Left forelimb (tissue), 1 donor: ENCODE measurements around the gene ST3GAL3.

Experiments used
- DNase-seq: peaks from one replicate; pipeline ENCODE4 v3.0.0-alpha.2; 2018; ENCODE audit warnings: low spot score

ST3GAL3 gene

GRCh38 chr1:43878854-43879253 lies 171.5 kb downstream of the ST3GAL3 start:
- DNase-seq = no peak

DNA sequence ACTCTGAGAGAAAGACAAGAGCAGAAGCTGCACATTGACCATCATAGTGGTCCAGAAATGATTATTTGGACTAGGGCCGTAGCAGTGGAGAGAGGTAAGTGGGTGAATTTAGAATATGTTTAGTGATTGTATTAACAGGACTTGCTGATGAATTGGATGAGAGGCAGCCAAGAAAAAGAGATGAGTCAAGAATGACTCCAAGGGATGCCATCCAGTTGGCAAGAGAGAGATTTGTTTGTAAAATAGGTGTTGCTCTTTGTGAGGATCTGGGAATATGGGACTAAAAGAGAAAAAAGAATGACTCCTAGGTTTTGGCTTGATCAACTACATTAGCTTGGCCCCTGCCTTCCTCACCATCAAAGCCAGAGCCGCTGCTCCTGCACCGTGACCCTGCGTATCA lies 172.1 kb downstream of the ST3GAL3 start:
- peak; percentile 4 for DNase-seq

DNA sequence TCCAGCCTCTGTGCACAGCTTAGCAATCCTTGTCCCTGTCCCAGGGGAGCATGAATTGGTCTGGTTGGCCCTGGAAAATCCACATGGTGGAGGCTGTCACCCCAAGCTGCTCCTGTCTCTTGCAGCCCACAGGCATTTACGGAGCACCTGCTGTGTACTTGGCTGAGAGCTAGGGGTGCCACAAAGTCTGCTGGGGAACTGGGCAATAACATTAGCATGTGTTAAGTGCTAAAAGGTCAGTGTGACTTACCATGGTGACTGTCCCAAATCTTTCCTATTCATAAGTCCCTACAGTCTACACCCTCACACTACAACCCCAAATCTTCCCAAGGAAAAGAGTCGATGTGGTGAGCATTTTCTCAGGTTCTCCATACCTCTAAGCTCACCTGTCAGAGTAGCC lies 172.7 kb downstream of the ST3GAL3 start:
- no peak for DNase-seq

GRCh38 chr1:43880604-43881003 lies 173.3 kb downstream of the ST3GAL3 start:
- peak; percentile 2 for DNase-seq

DNA sequence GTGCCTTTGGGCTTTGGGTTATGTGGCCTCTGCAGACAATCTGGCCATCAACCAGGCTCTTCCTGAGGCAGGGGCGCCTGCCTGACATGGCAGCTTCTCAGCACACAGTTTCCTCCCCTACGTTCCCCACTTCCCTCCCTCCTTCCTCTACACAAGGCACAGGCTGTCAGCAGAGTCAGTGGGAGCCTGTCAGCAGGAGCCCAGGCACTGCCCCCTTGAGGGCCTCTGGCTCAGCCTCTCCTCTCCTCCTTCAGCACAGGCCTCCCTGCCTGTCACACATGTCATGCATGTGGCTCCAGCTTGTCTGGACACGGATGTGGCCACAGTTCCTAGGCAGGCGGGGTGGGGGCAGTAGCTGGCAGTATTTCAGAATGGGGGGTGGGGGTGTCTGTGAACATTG lies 174.1 kb downstream of the ST3GAL3 start:
- DNase-seq = no peak

DNA sequence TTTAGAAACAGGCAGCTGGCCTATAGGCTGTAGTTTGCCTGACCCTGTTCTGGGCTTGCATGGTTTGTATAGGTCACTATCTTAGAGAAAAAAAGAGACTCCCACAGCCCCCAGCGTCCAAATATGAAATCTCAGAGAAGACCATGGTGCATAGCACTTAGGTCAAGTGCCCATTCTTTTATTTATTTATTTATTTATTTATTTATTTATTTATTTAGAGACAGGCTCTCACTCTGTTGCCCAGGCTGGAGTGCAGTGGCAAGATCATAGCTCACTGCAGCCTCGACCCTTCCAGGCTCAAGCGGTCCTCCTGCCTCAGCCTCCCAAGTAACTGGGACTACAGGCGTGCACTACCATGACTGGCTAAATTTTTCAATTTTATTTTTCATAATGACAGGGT lies 175.4 kb downstream of the ST3GAL3 start:
- DNase-seq = no peak

- no peak for DNase-seq
Observed at GRCh38 chr1:43883321-43883720, 176.0 kb downstream of the ST3GAL3 start.

- no peak for DNase-seq
Observed at GRCh38 chr1:43885279-43885801, 178.0 kb downstream of the ST3GAL3 start.

- DNase-seq = no peak
Observed at GRCh38 chr1:43887748-43888147, 180.4 kb downstream of the ST3GAL3 start.

DNA sequence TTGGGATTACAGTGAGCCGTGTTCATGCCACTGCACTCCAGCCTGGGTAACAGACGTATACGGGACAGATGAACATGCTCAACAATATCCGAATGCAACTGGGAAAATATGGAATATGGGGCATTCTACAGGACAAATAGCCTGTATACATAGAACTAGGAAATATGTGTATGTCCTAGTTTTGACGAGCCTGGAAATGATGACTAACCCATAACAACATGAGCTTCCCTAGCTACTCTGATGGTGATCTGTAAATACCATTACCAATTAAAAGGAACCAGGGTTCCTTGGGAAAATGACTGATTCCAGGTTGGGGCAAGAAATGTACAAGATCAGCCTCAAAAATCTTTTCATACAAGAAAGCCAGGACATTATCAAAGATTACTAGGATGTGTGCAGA lies 183.5 kb downstream of the ST3GAL3 start:
- no peak for DNase-seq

DNA sequence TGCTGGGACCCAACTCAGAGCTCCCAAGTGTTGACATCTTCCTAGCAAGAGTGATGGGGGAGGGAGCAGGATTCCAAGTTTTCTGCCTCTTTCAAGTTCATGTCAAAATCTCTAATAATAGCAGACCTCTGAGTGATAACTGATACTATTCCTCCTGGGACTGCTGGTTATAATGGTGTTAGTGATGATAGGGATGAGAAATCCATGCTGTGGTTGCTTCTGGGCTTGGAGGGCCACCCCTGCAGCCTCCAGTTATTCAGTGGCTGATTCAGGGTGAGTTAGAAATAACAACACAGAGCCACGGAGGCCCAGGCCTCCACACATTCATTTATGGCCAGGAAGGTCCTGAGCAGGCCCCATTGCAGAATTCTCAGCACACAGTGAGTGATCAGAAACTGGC lies 185.7 kb downstream of the ST3GAL3 start:
- DNase-seq = no peak

GRCh38 chr1:43898981-43899380 lies 191.6 kb downstream of the ST3GAL3 start:
- no peak for DNase-seq

GRCh38 chr1:43900386-43900785 lies 193.1 kb downstream of the ST3GAL3 start:
- no peak for DNase-seq

- DNase-seq = no peak
Observed at GRCh38 chr1:43901196-43901961, 194.0 kb downstream of the ST3GAL3 start.

DNA sequence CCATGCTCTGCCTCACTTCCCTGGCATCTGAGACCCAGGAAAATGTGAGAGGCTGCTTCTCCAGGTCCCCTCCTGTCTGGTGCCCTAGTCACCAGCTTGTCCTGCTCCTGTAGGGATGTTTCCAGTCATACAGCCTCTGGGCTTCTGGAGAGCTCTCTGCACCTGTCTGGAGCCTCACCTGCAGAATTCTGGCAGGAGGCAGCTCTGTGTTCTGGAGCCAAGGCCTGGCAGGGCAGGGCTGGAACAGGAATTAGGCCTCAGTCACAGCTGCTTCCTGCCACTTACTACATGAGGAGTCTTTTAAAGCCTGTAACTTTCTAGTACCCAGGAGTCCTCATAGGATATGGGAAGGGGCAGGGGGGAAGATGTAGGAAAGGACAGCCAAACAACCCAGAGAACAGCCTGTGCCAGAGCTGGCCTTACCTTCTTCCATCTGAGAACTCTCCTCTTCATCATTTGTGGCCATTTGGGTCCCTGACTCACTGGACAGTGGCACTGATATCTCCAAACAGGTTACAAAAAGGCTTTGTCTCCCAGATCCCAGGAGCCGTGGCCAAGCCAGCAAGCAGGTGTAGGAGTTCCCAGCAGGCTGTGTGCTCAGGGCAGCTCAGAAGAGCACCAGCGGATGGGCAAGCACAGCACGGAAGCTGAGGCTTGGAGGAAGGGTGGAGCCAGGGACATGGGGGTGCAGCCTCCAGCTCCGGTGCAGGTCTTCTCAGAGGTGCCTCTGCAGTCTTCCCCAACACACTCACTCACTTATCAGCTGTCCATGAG lies 194.9 kb downstream of the ST3GAL3 start:
- no peak for DNase-seq

DNA sequence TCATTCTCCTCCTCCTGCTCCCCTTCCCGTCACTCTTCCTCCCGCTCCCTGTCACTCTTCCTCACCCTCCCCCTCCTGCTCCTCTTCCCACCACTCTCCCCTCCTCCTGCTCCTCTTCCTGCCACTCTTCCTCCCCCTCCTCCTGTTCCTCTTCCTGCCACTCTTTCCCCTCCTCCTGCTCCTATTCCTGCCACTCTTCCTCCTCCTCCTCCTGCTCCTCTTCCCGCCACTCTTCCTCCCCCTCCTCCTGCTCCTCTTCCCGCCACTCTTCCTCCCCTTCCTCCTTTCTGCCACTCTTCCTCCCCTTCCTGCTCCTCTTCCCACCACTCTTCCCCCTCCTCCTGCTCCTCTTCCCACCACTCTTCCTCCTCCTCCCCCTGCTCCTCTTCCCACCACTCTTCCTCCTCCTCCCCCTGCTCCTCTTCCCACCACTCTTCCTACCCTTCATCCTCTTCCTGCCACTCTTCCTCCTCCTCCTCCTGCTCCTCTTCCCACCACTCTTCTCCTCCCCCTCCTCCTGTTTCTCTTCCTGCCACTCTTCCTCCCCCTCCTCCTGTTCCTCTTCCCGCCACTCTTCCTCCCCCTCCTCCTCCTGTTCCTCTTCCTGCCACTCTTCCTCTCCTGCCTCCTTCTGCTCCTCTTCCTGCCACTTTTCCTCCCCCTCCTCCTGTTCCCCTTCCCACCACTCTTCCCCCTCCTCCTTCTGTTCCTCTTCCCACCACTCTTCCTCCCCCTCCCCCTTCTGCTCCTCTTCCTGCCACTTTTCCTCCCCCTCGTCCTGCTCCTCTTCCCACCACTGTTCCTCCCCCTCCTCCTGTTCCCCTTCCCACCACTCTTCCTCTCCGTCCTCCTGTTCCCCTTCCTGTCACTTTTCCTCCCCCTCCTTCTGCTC lies 197.6 kb downstream of the ST3GAL3 start:
- DNase-seq = peak; percentile 44

- no peak for DNase-seq
Observed at GRCh38 chr1:43908226-43908625, 200.9 kb downstream of the ST3GAL3 start.

GRCh38 chr1:43908858-43909257 lies 201.5 kb downstream of the ST3GAL3 start:
- no peak for DNase-seq

DNA sequence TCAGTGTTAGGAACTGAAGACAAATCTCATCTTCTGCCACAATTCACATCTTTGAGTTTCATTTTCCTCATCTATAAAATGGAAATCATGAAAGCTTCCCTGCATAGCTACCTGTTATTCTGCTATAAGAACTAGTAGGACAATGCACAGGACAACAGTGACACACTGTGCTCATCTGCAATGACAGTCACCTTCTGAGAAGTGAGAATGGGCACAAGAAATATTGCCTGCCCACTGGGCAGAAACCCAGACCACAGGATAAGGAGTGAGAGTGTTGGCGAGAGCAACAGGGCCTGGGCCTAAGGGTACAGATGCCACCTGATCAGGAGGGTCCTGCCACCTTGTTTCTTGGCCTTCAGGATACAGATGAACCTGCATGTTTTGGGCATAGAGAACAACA lies 203.0 kb downstream of the ST3GAL3 start:
- DNase-seq = no peak

DNA sequence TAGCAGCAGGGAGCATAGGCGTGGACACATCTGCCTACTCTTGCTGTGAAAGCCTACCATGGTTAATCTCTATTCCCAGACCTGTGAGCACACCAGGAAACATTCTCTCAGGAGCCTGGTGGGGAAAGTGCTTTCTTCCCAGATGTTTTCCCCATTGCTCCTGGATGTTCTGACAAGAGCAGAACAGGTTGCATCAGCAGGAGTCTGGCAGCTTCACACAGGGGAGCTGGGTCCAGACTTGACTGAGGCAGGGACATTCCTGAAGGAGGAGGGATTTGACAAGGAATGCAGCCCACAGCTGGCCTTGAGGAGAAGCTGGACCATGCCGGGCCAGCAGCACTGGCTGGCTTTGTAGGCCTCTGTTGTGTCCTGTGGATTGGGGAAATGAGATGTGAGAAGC lies 205.3 kb downstream of the ST3GAL3 start:
- peak; percentile 67 for DNase-seq

DNA sequence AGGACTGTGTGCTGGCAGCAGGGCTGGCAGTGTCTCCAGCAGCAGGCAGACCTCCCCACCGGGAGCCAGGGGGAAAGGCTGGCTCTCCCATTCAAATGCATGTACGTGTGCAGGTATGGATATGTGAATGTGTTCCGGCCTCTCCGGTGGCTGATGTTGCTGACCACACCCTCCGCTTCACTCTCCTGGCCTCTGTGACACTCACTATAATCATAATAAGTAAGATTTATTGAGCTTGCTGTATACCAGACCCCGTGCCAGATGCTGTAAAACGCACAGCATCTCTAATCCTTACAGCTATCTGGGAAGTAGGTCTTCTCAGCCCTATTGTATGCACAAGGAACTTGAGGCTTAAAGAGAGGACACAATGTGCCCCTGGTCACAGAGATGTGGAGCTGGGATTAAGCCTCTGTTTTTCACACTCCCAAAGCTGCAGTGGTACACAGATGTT lies 205.7 kb downstream of the ST3GAL3 start:
- DNase-seq = no peak
